ENCODE results near the gene TMEM26.

Gene TMEM26

DNA sequence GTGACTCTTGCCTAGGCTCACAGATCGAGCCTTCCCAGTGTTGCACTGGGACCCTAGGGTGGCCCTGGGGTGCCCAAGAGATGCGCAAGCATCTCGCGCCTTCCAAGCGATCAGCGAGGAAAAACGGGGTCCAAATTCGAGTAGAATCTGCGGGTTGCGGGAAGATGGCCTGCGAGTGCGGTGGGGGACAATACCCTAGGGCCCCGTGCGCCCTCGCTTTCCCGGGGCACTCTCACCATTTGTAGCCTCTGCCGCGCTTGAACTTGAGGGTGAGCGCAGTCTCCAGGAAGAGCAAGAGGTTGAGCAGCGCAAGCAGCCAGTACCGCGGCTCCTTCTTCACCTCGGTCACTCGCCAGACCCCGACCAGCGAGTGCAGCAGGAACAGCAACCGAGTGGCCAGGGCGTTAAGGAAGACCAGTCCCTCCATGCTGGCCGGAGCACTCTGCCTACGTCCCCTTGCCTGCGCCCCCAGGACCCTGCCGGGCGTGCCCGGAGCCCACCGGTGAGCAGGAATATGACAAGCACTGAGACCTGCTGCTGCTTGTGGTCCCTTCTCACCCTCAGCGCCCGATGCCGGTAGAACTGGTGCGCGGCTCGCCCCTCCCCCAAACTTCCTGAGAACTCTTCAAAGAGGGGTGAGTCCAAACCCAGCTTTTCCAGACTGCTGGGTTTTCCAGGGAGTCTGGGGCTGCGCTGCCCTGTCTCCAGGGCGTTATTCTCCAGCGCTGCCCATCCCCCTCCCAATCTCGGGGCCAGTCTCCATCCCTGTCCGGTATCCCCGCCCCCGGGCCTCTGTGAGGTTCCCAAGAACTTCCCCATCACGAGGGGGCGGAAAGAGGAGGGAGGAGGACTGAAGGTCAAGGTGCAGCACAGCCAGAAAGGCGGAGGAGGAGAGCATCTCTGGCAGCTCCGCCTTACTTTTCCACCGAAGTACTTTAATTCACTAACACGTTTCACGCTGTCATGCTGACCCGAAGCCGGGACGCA lies at the start of gene TMEM26:
TSS of gene TMEM26 (minus strand) at position 727 of the 987 bp plus-strand sequence. CDS start at position 427, 300 bp downstream.
- DNase-seq: no peak

DNA sequence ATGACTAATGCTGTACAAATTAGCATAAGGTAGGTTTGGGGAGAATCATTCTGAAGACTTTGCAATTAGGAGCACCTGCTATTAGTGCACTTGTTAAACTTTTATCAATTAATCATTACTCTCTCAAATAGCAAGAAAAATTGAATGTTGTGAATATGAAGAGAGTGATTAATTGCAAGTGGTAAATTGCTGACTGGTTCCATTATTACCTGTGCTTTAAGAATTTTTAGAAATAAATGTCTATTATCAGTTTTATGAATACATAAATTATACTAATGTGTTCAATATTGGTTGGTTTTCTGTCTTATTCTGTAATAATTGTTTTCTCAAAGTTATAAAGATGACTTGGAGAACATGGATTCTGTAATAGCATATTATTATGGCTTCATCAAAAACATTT lies 47.3 kb upstream of the TMEM26 start:
- no peak for DNase-seq

DNA sequence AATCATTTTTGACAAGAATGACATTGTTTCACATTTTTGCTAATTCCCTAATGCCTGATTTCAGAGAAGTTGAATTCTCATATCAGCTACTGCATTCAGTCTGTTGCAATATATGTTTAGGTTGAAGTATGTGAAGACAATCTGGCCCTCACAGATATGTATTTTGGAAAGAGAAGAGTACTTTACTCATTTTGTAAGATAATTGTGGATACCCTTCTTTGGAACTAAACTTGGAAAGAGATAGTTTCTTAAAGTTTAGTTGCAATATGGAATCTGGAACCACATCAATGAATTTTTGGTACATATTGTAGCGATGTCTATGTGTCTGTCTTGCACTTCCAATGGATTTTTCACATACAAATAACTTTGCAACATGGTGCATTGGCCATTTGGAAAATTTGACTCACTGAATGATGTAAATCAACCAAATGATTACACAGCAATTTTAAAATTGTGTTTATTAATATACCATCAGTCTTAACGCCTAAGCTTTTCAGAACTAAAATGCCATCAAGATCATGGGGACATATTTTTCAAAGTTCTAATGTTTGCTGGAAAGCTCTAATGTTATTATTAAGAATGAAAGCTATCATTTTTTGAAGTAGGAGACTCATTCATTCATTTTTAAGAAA lies 39.3 kb upstream of the TMEM26 start:
- no peak for DNase-seq

DNA sequence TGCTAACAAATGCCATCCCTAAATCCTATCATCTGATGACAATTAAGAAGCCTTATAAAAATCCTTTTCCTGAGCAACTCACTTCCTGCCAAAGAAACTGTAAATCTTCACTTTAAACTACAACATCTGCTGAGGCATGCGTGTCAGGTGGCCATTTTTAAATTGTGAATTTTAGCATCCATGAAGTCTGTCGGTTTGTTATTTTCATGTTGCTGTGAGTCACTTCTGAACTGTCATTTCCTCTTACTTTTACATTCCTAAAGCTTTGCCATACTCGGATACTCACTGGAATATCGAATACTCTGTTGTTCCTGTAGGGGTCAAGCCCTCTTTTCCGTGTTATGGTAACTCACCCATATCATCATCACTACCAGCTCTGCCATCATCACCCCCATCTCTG lies 34.3 kb upstream of the TMEM26 start:
- DNase-seq: no peak

DNA sequence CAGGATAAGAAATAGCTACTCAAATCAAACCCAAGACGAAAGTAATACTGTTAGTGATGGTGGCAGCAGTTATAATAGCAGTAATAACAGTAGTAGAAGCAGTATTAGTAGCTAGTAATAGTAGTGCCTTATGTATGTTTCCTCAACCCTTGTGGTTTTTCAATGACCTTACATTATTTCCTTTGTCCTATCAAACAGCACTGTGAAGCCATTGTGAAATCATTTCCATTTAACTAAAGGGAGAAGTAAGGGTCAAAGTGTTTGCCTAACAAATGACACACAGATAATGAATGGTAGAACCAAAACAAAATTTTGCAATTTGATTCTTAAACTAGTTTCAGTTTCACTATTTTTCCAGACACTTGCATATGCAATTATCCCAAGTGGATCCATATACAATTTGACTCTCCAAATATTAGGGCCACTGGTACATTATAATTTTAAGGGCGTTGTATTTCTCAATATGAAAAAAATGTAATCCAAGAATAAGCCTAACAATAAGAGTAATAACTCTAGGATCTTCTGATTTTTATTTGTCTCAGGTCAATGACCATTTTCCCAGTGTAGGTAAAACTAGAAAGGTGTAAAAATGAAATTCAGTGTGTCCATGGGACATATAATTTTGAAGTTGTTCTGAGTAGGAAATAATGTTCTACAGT lies 33.7 kb upstream of the TMEM26 start:
- no peak for DNase-seq

DNA sequence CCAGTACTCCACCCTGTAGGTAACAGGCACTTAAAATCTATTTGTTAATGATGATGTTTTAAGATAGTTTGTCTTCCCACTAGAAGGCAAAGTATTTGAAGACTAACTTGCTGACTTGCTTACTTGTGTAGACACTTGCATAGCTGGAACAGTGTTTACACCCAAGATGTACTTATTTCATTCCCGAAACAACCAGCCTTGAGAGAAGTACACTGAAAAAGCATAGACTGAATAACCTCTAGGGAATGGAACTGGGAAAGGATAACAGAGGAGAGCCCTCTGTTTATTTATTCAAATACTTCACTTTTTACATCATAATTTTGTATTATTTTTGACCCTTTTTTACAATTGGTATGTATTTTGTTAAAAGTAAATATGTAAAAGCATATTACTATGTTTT lies 33.1 kb upstream of the TMEM26 start:
- DNase-seq: no peak

DNA sequence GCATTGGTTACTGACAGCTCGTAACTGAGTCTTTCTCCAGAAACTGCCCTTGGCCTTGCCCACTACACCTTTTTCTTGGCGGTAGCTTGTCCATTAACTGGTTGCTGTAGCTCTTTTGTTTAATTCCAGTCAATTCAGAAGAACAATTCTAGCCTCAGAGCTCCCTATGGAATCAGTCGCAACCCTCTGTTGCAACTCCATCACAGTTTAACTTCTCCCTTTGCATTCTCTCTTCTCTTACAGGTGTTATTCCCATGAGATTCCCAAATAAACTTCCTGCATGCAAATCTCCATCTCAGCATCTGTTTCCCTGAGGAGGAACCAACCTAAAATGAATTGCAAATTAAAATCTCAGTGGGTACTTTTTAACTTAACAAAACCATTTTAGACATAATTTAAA lies 28.4 kb upstream of the TMEM26 start:
- no peak for DNase-seq

DNA sequence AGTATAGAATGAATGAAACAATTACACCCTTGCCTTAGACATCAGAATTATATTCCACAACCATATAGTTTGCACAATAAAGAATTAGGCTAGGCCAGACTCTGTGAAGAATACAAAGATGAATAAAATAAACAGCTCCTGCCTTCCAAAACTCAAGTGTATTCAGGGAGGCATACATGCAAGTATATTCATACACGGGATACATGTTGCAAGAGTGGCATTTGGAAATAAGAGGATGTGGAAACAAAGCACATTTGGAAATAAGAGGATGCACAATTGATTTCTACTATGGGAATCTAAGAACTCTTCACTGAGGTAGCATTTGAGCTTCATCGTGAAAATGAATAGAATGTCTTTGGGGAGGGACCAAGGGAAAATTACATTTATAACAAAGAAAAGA lies 27.0 kb upstream of the TMEM26 start:
- no peak for DNase-seq

DNA sequence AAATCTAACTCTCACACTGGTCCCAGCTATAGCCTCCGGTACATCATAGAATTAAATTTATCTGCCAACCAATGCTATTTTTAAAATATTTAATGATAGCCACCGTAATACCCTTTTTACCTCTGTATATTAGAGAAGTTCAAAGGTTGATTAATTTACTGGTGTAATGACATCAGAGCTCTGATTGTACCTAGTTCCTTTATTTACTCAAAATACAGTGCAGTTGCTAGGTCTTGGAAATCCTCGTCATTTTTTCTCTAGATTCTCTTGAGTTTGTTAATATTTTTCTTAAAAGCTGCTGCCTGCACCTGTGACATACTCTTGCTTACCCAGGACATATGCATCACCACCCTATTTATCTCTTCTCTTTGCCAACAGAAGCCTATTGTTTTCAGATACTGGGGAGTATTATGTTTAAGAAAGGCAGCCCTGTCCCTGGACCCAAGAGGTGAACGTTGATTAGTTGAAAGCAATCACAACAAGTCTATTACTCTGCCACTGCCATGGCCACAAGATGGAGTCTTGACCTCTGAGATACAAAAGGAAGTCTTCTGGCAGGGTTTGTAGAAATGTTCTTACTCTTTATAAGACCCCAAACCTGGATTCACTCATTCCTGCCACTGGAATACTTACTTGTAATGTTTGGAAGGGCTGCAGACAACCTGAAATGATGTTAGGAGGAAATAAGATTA lies 25.6 kb upstream of the TMEM26 start:
- DNase-seq: no peak

DNA sequence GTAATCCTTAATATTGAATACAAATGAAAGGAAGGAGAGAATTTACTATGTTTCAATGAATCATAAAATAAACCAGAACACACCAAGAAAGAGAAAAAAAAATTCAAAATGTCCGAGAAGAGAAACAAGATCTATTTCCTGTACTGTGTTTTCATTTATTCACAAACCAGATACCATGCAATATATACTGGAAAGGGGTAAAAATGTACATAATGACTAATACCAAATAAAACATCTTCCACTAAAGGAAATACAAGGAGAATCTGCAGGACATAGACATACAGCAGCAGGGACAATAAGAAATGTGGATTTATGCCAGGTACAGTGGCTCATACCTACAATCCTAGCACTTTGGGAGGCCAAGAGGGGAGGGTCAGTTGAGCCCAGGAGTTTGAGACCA lies 24.3 kb upstream of the TMEM26 start:
- no peak for DNase-seq

DNA sequence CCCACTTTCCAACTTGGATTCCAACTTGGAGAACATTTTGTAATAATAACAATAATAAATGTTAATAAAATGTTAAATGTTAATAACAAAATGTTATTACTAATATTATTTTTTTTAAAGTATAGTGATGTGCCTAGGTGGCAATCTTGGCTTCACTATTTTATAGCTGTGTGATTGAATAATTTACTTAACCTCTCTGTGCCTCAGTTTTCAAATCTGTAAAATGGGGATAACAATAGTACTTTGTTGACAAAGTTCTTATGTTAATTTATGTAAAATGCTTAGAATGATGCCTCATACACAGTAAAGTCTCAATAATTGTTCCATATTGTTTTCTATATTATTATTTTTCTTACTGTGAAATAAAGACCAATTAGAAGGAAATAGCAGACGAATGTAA lies 23.3 kb upstream of the TMEM26 start:
- DNase-seq: no peak

DNA sequence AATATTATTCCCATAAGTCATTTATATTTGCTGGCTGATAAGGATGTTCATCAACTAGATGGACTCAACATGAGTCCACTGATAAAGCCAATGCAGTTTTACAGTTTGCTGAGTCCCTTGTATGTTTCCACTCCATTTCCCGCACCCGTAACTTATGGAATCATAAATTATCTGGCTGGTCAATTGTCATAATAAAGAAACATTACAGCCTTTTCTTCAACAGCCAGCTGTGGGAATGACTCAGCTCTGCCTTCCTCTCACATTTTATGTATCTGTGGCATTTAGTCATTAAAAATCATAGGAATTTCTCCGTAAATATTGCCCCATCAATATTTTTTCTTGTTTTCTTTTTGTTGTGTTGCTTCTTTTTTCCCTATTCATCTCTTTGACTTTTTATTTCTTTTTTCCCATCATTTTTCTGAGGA lies 22.3 kb upstream of the TMEM26 start:
- peak; percentile 56 for DNase-seq

DNA sequence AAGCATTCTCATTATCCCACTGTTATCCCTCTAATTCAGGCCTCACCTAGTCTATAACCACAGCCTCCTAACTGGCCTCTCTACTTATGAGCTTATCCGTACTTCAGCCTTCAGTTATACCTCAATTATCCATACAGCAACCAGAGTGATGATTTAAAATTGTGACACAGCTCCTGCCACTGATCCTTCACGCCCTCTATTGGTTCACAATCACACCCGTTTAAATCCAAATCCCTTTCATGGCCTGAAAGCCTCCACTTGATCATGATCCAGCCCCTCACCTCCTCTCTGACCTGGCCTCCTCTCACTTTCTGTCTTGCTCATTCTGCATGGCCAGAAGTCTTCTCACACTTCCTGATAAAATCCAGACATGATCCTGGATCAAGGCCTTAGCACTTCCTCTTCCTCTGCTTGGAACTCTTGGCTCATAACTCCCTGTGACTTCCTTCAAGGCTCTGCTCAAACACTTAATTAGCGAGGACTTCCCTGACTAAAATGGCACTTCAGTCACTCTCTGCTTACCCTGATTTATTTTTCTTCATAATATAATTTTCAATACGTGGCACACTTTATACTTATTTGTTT lies 19.0 kb upstream of the TMEM26 start:
- no peak for DNase-seq

DNA sequence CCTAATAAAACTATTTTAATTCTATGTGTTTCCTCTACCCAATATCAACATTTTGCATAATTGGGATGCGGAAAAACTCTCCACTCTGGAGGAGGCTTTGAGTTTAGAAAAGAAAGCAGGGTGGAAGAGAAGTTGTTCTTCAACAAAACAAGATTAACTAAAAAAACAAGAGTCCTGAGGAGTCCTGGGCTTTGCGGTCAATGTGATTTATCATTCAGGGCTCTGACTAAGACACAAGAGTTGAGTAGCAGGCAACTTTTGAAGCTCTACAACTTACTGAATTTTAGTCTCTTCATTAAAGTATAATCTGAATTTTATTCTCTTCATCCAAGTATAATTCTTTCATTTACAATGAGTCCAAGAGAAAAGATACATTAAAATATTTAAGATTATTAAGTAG lies 18.3 kb upstream of the TMEM26 start:
- DNase-seq: no peak

DNA sequence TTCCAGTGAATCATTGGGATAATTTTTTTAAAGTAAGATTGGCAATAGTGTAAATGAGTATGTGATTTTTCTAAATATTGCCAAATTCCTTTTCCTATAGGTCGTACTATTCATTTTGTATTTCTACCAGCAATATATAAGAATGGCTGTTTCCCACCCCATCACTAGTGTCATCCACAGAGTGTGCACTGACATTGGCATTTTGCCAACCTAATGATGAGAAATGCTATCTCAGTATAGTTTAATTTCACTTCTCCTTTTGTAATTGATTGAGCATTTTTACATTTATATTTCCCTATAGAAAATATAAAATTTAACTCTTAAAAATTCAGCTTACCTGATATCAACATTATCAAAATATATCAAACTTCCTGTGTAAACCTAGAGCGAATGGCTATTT lies 17.6 kb upstream of the TMEM26 start:
- DNase-seq: no peak

DNA sequence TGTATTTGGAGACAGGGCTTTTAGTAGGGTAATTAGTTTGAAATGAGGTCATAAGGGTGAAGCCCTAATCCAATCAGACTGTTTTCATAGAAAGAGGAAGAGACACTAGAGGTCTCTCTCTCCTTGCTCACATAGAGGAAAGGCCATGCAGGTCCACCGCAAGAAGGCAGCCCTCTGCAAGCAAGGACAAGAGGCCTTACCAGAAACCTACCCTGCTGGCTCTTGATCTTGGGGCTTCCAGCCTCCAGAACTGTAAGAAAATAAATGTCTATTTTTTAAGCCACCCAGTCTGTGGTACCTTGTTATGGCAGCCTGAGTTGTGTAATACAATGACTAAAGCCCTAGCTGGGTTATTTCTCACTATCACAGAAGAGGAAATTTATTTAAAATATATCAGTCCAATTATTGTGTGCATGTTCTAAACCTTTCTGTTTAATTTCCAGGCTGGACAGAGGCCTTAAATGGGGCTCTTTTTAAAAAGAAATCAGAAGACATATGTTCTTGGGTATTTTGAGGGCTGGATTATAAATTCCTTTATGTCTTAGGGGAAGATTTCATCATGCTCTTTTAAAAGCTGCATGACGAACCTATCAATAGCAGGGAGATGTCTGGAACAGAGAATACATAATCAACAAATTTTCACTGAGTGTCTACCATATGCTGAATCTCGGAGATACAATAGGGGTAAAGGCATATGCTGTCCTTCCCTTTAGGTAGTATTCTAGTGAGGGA lies 12.9 kb upstream of the TMEM26 start:
- DNase-seq: no peak

DNA sequence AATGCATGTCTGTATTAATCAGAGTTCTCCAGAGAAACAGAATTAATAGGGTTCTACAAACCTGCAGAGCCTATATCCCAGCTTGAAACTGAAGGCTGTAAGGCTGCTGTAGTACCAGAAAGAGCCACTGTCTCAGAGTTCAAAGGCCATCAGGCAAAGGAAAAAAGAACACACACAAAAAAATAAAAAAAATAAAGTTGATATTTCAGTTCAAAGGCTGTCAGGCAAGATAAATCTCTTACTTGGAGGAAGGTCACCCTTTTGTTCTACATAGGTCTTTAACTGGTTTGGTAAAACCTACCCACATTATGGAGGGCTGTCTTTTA lies 12.0 kb upstream of the TMEM26 start:
- DNase-seq: no peak

DNA sequence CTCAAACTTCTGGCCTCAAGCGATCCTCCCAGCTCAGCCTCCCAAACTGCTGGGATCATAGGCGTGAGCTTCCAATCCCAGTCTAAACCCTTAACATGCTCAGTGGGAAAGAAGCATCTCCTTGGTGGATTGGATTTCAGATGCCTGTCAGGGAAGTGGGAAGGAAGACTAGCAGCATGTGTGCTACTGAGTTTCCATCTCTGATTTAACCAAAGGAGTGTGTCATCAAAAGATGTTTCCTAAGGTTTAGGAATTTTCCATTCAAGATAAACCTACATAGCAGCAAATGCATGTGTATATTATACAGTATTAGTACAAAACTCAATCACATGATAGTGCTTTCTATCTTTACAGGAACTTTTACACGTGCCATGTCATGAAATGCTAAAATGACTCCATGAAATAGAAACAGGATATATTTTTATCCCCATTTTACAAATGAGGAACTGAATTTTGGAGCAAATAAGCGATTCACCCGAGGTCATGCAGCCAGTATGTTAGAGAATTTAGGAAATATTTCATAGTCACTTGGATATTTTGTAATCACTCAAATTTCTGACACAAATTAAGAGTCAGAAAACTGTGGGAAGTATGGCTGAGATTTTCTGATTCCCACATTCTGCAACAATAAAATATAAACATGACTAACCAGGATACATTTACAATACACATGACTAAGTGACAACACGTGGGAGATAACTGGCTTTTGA lies 11.4 kb upstream of the TMEM26 start:
- DNase-seq: peak; percentile 38

DNA sequence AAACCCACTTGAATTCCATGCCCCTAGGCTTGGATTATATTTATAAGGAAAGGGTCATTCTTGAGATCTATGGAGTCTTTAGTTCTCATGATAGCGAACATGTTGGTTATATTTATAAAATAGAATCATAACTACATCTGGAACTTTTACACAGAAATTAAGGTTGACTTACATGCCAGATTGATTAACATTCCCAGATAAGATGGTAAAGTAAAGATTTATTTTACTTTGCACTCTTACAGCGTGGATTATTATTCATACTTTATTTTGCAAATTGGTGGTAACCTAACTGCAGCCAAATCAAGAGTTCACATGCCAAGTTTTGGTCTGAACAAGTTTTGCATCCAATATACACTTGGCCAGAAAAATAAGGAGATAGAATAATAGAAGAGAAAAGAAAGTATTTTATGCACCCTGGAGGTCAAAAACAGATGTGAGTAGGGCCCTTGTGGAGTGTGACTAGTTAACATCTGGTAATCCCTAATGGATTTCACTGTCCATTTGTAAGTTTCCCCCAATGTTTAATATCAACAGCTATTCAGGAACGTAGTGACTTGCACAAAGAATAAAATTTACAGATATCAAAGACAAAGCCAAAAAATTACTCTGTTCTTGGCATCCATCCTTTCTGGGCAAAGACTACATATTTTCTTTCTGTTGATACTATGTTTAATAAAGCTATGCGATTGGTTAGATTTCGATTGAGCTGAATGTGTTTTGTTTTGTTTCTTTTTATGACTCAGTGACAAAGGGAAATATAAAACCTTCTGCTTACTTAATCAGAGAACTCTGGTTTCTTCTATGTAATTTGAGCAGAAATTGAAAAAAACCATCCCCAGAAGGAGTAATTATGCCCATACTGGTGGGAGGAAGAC lies 10.1 kb upstream of the TMEM26 start:
- DNase-seq: no peak

DNA sequence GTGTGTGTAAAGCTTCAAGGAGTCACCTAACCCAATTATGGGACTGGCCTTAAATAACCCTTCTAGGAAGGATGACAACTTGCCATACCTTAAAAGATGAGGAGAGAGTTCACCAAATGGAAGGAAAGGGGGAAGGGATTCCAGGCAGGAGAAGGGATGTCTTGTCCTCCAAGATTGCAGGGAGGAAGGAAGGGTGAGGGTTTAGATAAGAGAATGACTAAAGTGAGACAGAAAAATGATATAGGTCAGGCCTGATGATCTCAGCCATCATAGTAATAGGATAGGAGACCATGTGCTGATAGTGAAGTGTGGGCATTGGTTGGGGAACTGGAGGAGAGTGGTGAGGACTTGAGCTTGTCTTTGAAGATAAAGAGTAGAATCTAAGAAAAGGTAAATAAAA lies 7.7 kb upstream of the TMEM26 start:
- DNase-seq: no peak

DNA sequence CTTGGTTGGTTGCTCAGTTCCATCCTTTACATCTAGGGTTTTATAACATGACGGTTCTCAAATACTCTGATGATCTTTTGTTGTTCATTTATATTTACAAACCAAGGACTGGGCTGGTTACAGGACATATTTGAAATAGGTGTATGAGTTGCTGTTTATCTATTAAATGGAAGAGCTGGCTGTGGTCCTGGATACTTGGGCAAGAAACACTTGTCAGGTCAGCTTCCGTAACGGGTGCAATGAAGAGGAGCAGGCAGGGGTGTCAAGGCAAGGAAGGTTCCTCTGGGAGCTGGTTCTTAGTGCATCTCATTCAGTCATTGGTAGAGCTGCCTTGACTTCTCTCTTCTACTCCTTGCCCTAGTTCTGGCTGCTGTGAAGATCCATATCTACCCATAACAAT lies 4.8 kb upstream of the TMEM26 start:
- no peak for DNase-seq

All from kidney glomerular epithelial cell (primary cell).